ENCODE data around the gene SETD5. TPM values are rescaled to one million over a fixed set of nuclear protein-coding genes. Genes with fewer than 3 reads are reported as not detected.
A peak's percentile ranks its signal among the peaks of the same experiment; 100 is the strongest.

Gene SETD5
- total RNA-seq, 3 donors from 2014 or later, result 63.0 to 135 (median 118) TPM

DNA sequence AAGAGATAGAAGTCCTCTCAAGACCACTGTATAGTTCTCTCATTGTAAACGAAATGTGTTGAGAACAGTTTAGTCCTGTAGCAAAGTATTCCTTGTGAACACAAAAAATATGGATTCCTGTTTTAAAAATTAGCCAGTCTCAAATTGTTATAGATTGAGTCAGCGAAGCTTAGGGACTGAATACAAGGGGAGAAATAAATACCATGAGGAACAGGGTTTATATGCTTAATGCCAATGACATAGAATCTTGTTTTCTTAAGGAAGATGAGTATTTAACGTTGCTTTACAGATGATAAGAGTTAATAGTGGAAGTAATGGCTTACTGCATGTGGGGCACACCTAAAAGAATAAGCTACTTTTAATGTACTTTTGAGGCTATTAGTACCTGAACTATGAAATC lies 37.9 kb downstream of the SETD5 start:
- Histone ChIP-seq H3K27me3 (no peaks in the 10 kb centered on the region), H3K27ac (no peak overlapping the region), H3K36me3 (peaks cover 6% of the 10 kb centered on the region), H3K9me3 (no peaks in the 10 kb centered on the region), H3K4me3 (no peak overlapping the region), H3K4me1 (no peaks in the 10 kb centered on the region)
- TF ChIP-seq, protein P1, sequence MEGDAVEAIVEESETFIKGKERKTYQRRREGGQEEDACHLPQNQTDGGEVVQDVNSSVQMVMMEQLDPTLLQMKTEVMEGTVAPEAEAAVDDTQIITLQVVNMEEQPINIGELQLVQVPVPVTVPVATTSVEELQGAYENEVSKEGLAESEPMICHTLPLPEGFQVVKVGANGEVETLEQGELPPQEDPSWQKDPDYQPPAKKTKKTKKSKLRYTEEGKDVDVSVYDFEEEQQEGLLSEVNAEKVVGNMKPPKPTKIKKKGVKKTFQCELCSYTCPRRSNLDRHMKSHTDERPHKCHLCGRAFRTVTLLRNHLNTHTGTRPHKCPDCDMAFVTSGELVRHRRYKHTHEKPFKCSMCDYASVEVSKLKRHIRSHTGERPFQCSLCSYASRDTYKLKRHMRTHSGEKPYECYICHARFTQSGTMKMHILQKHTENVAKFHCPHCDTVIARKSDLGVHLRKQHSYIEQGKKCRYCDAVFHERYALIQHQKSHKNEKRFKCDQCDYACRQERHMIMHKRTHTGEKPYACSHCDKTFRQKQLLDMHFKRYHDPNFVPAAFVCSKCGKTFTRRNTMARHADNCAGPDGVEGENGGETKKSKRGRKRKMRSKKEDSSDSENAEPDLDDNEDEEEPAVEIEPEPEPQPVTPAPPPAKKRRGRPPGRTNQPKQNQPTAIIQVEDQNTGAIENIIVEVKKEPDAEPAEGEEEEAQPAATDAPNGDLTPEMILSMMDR (IDR thresholded peaks at IDR 0.05), result no peak
- TF ChIP-seq POLR2A (IDR thresholded peaks at IDR 0.05), result no peak
- TF ChIP-seq POLR2AphosphoS5 (IDR thresholded peaks at IDR 0.05), result no peak
- no peak for DNase-seq (ENCODE audit: low spot score in 2 of 2)
- intact Hi-C loops (cut with DNase I; ENCODE audit: low total_unique reads), result no loop called here

DNA sequence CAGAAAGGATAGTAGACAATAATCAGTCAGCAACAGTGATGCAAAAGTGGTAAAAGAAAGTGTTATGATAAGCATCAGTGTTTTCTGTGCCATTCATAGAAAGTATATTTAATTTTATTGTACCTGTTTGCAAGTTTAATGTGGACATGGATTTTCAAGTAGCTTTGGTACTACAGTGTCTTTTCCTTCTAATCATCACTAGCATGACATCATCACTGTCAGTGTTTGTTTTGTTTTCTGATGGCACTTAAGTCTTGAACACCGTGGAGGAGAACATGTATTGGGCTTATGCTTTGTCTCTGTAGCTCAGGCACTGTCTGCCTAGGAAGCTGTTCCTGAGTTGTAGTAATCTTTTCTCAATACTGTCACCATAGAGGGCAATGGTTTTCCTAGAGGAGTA lies 41.9 kb downstream of the SETD5 start:
- Histone ChIP-seq H3K9me3 (no peaks in the 10 kb centered on the region), H3K27ac (no peak overlapping the region), H3K4me1 (no peaks in the 10 kb centered on the region), H3K4me3 (no peak overlapping the region), H3K36me3 (peaks cover 17% of the 10 kb centered on the region), H3K27me3 (no peaks in the 10 kb centered on the region)
- DNase-seq (ENCODE audit: low spot score in 2 of 2), result no peak
- intact Hi-C loops (cut with DNase I; ENCODE audit: low total_unique reads), result no loop called here
- TF ChIP-seq POLR2A (IDR thresholded peaks at IDR 0.05) (no peak), POLR2AphosphoS5 (IDR thresholded peaks at IDR 0.05) (no peak)
- TF ChIP-seq, protein P1 (IDR thresholded peaks at IDR 0.05), result no peak

GRCh38 chr3:9441501-9442221 lies 44.2 kb downstream of the SETD5 start:
- TF ChIP-seq POLR2A (IDR thresholded peaks at IDR 0.05), result no peak
- TF ChIP-seq, protein P1 (IDR thresholded peaks at IDR 0.05), result no peak
- no peak for TF ChIP-seq POLR2AphosphoS5 (IDR thresholded peaks at IDR 0.05)
- Histone ChIP-seq H3K9me3 (no peaks in the 10 kb centered on the region), H3K27me3 (no peaks in the 10 kb centered on the region), H3K27ac (peak overlapping the region in 1 of 2 donors; percentile 8), H3K4me3 (no peak overlapping the region), H3K36me3 (peaks cover 20% of the 10 kb centered on the region), H3K4me1 (no peaks in the 10 kb centered on the region)
- intact Hi-C loops (cut with DNase I; ENCODE audit: low total_unique reads), result no loop called here
- DNase-seq (ENCODE audit: low spot score in 2 of 2), result no peak

DNA sequence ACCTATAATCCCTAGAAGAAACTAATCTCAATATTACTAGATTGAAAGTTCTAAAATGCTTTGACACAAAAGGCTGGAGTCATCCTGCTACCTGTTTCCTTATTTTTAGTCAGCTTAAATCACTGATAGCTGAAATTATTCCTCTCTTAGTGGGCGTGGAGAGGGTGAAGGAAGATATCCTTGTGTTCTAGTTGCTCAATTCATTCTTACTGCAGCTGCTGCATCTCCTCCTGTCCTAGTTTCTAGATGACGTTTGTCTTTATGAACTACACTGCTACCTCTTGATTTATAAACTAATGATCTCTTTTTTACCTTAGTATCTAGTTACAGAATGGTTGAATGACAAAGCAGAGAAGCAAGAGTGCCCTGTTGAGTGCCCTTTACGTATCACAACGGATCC lies 50.7 kb downstream of the SETD5 start:
- Histone ChIP-seq H3K9me3 (no peaks in the 10 kb centered on the region), H3K27ac (no peak overlapping the region), H3K27me3 (no peaks in the 10 kb centered on the region), H3K4me3 (no peak overlapping the region), H3K36me3 (peaks cover 23% of the 10 kb centered on the region), H3K4me1 (no peaks in the 10 kb centered on the region)
- no peak for DNase-seq (ENCODE audit: low spot score in 2 of 2)
- intact Hi-C loops (cut with DNase I; ENCODE audit: low total_unique reads), result no loop called here
- TF ChIP-seq POLR2AphosphoS5 (IDR thresholded peaks at IDR 0.05) (no peak), POLR2A (IDR thresholded peaks at IDR 0.05) (no peak)
- TF ChIP-seq, protein P1 (IDR thresholded peaks at IDR 0.05), result no peak

GRCh38 chr3:9448643-9449042 lies 51.2 kb downstream of the SETD5 start:
- DNase-seq (ENCODE audit: low spot score in 2 of 2), result no peak
- no peaks in the 10 kb centered on the region for H3K9me3 ChIP-seq
- no peaks in the 10 kb centered on the region for H3K27me3 ChIP-seq
- peaks cover 18% of the 10 kb centered on the region for H3K36me3 ChIP-seq
- TF ChIP-seq, protein P1 (IDR thresholded peaks at IDR 0.05), result no peak
- no peak for TF ChIP-seq POLR2AphosphoS5 (IDR thresholded peaks at IDR 0.05)
- TF ChIP-seq POLR2A (IDR thresholded peaks at IDR 0.05), result no peak
- H3K4me1 ChIP-seq, result no peaks in the 10 kb centered on the region
- intact Hi-C loops (cut with DNase I; ENCODE audit: low total_unique reads), result no loop called here
- H3K4me3 ChIP-seq, result no peak overlapping the region
- H3K27ac ChIP-seq, result no peak overlapping the region

Data from breast epithelium (tissue), 4 donors.